ENCODE measurements around the gene GATAD2B. TPM values are rescaled to one million over a fixed set of nuclear protein-coding genes. Genes with fewer than 3 reads are reported as not detected.
"Not testable (repeated sequence)": the region's sequence is repeated elsewhere in the genome, so short reads cannot be mapped to it uniquely, and the experiment has no call there.

GATAD2B gene
- polyA plus RNA-seq, 1 donor from 2014 or later, result 12.8 TPM

DNA sequence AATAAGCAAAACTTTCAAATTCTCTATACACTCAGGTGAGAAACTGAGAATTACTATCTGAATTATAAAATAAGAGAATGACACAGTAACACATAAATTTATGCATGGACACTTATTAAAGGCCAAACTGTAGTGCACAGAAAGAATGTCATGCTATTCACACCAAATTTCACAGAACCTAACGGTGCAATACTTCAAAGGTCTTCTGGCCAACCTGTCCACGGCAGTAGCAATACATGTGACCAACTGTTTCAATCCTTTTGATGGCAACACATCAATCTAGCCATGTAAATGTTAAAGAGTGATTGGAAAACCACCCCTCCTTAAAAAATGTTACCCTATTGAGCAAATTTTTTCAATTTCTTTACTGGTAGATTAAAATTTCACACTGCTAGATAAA, 10.4 kb downstream of the GATAD2B start:
- Histone ChIP-seq H3K36me3 (ENCODE audit: insufficient read depth, low read length) (no peaks in the 10 kb centered on the region), H3K27me3 (ENCODE audit: insufficient read depth, low read depth, low read length) (no peaks in the 10 kb centered on the region), H3K9me2 (ENCODE audit: insufficient read depth, low read length) (no peaks in the 10 kb centered on the region), H2AFZ (ENCODE audit: low read depth, low read length) (no peak overlapping the region), H4K20me1 (ENCODE audit: insufficient read depth) (no peaks in the 10 kb centered on the region), H3K9me3 (ENCODE audit: low read length) (no peaks in the 10 kb centered on the region), H3K9ac (ENCODE audit: low read length) (no peak overlapping the region), H3K4me2 (ENCODE audit: low read length) (no peak overlapping the region), H3F3A (ENCODE audit: insufficient read depth, low read length, poor library complexity, severe bottlenecking) (no peaks in the 10 kb centered on the region), H3K27ac (ENCODE audit: low read length) (no peak overlapping the region), H3K79me2 (replicated peaks; ENCODE audit: insufficient read depth, low read length) (peaks cover 80% of the 10 kb centered on the region), H3K4me3 (ENCODE audit: low read length) (no peak overlapping the region)
- no peak for TF ChIP-seq SMC3 (conservative IDR thresholded peaks at IDR 0.05; ENCODE audit: poor library complexity)
- TF ChIP-seq POLR2AphosphoS5 (IDR thresholded peaks at IDR 0.05), result no peak
- no peak for TF ChIP-seq EP300 (conservative IDR thresholded peaks at IDR 0.05; ENCODE audit: poor library complexity, severe bottlenecking)
- TF ChIP-seq RAD21 (conservative IDR thresholded peaks at IDR 0.05), result no peak
- TF ChIP-seq, protein P1, sequence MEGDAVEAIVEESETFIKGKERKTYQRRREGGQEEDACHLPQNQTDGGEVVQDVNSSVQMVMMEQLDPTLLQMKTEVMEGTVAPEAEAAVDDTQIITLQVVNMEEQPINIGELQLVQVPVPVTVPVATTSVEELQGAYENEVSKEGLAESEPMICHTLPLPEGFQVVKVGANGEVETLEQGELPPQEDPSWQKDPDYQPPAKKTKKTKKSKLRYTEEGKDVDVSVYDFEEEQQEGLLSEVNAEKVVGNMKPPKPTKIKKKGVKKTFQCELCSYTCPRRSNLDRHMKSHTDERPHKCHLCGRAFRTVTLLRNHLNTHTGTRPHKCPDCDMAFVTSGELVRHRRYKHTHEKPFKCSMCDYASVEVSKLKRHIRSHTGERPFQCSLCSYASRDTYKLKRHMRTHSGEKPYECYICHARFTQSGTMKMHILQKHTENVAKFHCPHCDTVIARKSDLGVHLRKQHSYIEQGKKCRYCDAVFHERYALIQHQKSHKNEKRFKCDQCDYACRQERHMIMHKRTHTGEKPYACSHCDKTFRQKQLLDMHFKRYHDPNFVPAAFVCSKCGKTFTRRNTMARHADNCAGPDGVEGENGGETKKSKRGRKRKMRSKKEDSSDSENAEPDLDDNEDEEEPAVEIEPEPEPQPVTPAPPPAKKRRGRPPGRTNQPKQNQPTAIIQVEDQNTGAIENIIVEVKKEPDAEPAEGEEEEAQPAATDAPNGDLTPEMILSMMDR (IDR thresholded peaks at IDR 0.05; ENCODE audit: poor library complexity, severe bottlenecking), result no peak
- TF ChIP-seq TAF1 (IDR thresholded peaks at IDR 0.05; ENCODE audit: low read depth), result no peak
- TF ChIP-seq, protein P2, sequence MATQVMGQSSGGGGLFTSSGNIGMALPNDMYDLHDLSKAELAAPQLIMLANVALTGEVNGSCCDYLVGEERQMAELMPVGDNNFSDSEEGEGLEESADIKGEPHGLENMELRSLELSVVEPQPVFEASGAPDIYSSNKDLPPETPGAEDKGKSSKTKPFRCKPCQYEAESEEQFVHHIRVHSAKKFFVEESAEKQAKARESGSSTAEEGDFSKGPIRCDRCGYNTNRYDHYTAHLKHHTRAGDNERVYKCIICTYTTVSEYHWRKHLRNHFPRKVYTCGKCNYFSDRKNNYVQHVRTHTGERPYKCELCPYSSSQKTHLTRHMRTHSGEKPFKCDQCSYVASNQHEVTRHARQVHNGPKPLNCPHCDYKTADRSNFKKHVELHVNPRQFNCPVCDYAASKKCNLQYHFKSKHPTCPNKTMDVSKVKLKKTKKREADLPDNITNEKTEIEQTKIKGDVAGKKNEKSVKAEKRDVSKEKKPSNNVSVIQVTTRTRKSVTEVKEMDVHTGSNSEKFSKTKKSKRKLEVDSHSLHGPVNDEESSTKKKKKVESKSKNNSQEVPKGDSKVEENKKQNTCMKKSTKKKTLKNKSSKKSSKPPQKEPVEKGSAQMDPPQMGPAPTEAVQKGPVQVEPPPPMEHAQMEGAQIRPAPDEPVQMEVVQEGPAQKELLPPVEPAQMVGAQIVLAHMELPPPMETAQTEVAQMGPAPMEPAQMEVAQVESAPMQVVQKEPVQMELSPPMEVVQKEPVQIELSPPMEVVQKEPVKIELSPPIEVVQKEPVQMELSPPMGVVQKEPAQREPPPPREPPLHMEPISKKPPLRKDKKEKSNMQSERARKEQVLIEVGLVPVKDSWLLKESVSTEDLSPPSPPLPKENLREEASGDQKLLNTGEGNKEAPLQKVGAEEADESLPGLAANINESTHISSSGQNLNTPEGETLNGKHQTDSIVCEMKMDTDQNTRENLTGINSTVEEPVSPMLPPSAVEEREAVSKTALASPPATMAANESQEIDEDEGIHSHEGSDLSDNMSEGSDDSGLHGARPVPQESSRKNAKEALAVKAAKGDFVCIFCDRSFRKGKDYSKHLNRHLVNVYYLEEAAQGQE (IDR thresholded peaks at IDR 0.05; ENCODE audit: borderline replicate concordance), result no peak
- no peak for TF ChIP-seq MXI1 (conservative IDR thresholded peaks at IDR 0.05; ENCODE audit: poor library complexity, severe bottlenecking)
- no peak for TF ChIP-seq EZH2 (IDR thresholded peaks at IDR 0.05; ENCODE audit: borderline replicate concordance, insufficient read depth, low read length, poor library complexity, severe bottlenecking)

DNA sequence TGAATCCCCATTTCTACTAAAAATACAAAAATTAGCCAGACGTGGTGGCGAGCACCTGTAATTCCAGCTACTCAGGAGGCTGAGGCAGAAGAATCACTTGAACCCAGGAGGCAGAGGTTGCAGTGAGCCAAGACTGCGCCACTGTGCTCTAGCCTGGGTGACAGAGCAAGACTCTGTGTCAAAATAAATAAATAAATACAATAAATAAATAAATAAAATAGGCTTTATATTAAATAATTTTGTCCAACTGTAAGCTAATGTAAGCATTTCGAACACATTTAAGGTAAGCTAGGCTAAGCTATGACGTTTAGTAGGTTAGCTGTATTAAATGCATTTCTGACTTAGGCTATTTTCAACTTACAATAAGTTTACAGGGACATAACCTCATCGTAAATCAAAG, 12.2 kb downstream of the GATAD2B start:
- not testable (repeated sequence) for H4K20me1 ChIP-seq (ENCODE audit: insufficient read depth)

DNA sequence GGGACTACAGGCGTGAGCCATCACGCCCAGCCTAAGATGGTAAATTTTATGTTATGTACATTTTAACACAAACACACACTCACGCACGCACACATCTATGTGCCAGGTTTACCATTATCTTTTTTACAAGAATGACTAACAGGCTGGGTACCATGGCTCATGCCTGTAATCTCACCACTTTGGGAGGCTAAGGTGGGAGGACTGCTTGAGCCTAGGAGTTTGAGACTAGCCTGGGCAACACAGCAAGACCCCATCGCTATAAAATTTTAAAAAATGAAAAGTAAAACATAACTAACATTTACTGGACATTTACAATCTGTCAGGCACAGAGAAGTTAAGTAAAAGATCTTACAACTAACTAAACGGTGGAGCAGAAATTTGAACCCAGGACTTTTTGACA, 14.7 kb downstream of the GATAD2B start:
- Histone ChIP-seq H3K79me2 (replicated peaks; ENCODE audit: insufficient read depth, low read length) (peaks cover 84% of the 10 kb centered on the region), H3K27me3 (ENCODE audit: insufficient read depth, low read depth, low read length) (no peaks in the 10 kb centered on the region), H3K9me2 (ENCODE audit: insufficient read depth, low read length) (no peaks in the 10 kb centered on the region), H2AFZ (ENCODE audit: low read depth, low read length) (no peak overlapping the region), H3K9ac (ENCODE audit: low read length) (no peak overlapping the region), H3F3A (ENCODE audit: insufficient read depth, low read length, poor library complexity, severe bottlenecking) (no peaks in the 10 kb centered on the region), H3K4me2 (ENCODE audit: low read length) (no peak overlapping the region), H3K36me3 (ENCODE audit: insufficient read depth, low read length) (no peaks in the 10 kb centered on the region), H3K9me3 (ENCODE audit: low read length) (no peaks in the 10 kb centered on the region), H4K20me1 (ENCODE audit: insufficient read depth) (no peaks in the 10 kb centered on the region), H3K27ac (ENCODE audit: low read length) (no peak overlapping the region), H3K4me3 (ENCODE audit: low read length) (no peak overlapping the region)
- TF ChIP-seq SMC3 (conservative IDR thresholded peaks at IDR 0.05; ENCODE audit: poor library complexity) (no peak), POLR2AphosphoS5 (IDR thresholded peaks at IDR 0.05) (no peak), EZH2 (IDR thresholded peaks at IDR 0.05; ENCODE audit: borderline replicate concordance, insufficient read depth, low read length, poor library complexity, severe bottlenecking) (no peak), RAD21 (conservative IDR thresholded peaks at IDR 0.05) (no peak), TAF1 (IDR thresholded peaks at IDR 0.05; ENCODE audit: low read depth) (no peak), MXI1 (conservative IDR thresholded peaks at IDR 0.05; ENCODE audit: poor library complexity, severe bottlenecking) (no peak), EP300 (conservative IDR thresholded peaks at IDR 0.05; ENCODE audit: poor library complexity, severe bottlenecking) (no peak)
- TF ChIP-seq, protein P2 (IDR thresholded peaks at IDR 0.05; ENCODE audit: borderline replicate concordance), result no peak
- TF ChIP-seq, protein P1 (IDR thresholded peaks at IDR 0.05; ENCODE audit: poor library complexity, severe bottlenecking), result no peak

More for the DNA sequence above, 12.2 kb downstream of the GATAD2B start:
- not testable (repeated sequence) for H3K4me2 ChIP-seq (ENCODE audit: low read length); H3K9ac ChIP-seq (ENCODE audit: low read length); H3K36me3 ChIP-seq (ENCODE audit: insufficient read depth, low read length); H3K9me2 ChIP-seq (ENCODE audit: insufficient read depth, low read length); H3K9me3 ChIP-seq (ENCODE audit: low read length); H2AFZ ChIP-seq (ENCODE audit: low read depth, low read length); H3K27ac ChIP-seq (ENCODE audit: low read length); H3K4me3 ChIP-seq (ENCODE audit: low read length); H3F3A ChIP-seq (ENCODE audit: insufficient read depth, low read length, poor library complexity, severe bottlenecking); H3K27me3 ChIP-seq (ENCODE audit: insufficient read depth, low read depth, low read length)
- peaks cover 81% of the 10 kb centered on the region for H3K79me2 ChIP-seq (replicated peaks; ENCODE audit: insufficient read depth, low read length)
